H7 (cell line): ENCODE measurements around the gene ABTB2. TPM values are rescaled to one million over a fixed set of nuclear protein-coding genes. Genes with fewer than 3 reads are reported as not detected.
"Not testable (repeated sequence)": the region's sequence is repeated elsewhere in the genome, so short reads cannot be mapped to it uniquely, and the experiment has no call there.

Experiments used
- DNase-seq: peaks from one replicate; pipeline ENCODE4 v3.0.0; 2012
- H3K27me3 ChIP-seq: 2 replicates; pipeline ENCODE4 v1.6.0; 2011; ENCODE audit warnings: mild to moderate bottlenecking, low read length; ENCODE audit not compliant: control insufficient read depth, insufficient read depth
- H3K36me3 ChIP-seq: replicated peaks from 2 replicates; pipeline ENCODE4 v1.5.1; 2011; ENCODE audit warnings: low read length; ENCODE audit not compliant: control insufficient read depth, insufficient read depth
- H3K4me3 ChIP-seq: 2 replicates; pipeline ENCODE4 v1.5.1; 2011; ENCODE audit warnings: low read depth, mild to moderate bottlenecking, control low read depth, low read length, moderate library complexity; ENCODE audit not compliant: insufficient read depth
- total RNA-seq: library from RNA; depleted of rRNA; stranded (reverse); fragments of >200 nt; shearing (Covaris generic); gene quantifications from 2 replicates; pipeline ENCODE4 v1.2.3, GENCODE V29; 2014

Gene ABTB2
- total RNA-seq, 1 experiment from 2014 or later, result 12.2 TPM

- Histone ChIP-seq H3K27me3 (no peaks in the 10 kb centered on the region), H3K36me3 (no peaks in the 10 kb centered on the region), H3K4me3 (no peak overlapping the region)
- no peak for DNase-seq
These were observed 105.8 kb downstream of the ABTB2 start for GRCh38 chr11:34252015-34252414.

GRCh38 chr11:34251589-34251980 is 106.2 kb downstream of the ABTB2 start:
- H3K4me3 ChIP-seq, result no peak overlapping the region
- H3K27me3 ChIP-seq, result no peaks in the 10 kb centered on the region
- DNase-seq, result no peak
- H3K36me3 ChIP-seq, result no peaks in the 10 kb centered on the region

DNA sequence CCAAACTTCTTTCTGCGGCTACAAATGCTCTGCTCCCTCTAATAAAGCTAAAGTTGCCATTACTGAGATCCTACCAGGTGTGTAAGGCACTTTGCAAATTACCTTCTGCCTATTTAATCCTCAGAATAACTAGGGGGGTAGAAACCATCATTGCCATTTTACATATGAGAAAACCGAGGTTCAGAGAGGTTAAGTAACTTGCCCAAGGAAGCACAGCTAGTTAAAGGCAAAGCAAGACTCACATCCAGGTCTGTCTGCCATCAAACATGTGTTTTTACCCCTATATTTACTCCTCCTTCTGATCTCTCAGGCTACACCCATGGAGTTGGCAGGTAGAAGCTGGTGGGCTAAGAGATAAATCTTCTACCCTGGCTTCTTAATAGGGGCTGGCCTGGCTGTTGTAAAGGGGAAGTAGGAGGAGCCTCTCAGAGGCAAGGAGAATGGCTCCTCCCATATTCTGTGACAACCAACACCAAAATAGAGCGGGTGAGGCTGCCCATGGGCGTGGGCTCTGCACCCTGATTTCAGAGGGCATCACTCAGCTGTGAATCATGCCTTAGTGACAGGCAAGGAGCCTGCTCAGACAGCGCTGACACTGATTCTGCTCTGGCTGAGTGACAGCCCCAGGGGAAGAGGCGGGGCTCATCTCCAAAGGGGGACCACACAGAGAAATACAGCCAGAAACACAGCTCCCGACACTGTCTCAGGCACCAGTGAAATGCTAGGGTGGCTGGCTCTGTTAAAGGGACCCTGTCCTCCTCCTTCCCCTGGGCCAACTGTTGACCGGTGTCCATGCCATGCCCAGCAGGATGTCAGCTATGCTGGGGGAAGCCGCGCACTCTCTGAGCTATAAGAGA is 106.8 kb downstream of the ABTB2 start:
- Histone ChIP-seq H3K4me3 (0 out of 2 replicates have a peak overlapping the region, but pooled peaks have one; percentile 4), H3K36me3 (no peaks in the 10 kb centered on the region), H3K27me3 (no peaks in the 10 kb centered on the region)
- peak; percentile 62 for DNase-seq

DNA sequence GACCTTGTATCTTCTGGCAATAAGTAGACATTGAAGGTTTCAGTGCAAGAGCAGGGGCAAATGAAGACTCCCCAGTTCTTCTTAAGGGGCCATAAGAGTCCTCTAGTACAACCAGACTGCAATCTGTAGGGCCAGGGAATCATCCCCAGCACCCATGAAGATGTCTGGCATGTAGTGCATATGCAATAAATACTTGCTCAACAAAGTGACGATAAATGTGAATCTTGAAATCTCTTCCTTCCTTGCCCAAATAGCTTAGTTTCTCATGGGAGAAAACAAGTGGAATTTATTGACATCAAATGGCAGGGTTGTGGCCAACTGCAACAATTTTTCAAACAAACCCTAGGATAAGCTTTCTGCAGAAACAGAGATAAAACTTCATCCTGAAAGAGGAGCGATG is 107.6 kb downstream of the ABTB2 start:
- H3K4me3 ChIP-seq, result no peak overlapping the region
- no peaks in the 10 kb centered on the region for H3K36me3 ChIP-seq
- DNase-seq, result no peak
- no peaks in the 10 kb centered on the region for H3K27me3 ChIP-seq

DNA sequence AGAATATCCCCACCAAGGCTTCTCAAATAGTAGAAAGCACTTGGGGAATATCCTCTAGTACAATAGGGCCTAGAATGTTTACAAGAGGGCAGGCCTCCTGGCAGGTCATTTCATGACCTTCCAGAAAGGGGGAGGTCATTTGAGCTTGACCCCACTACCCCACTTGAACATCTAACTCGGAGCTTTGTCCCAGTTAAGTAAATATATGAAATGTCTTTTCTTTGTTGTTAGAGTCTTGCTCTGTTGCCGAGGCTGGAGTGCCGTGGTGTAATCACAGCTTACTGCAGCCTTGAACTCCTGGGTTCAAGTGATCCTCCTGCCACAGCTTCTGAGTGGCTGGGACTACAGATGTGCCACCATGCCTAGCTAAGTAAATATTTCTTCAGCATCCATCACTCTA is 108.4 kb downstream of the ABTB2 start:
- no peaks in the 10 kb centered on the region for H3K27me3 ChIP-seq
- DNase-seq, result no peak
- no peaks in the 10 kb centered on the region for H3K36me3 ChIP-seq
- H3K4me3 ChIP-seq, result no peak overlapping the region

GRCh38 chr11:34246511-34246910 is 111.3 kb downstream of the ABTB2 start:
- not testable (repeated sequence) for H3K4me3 ChIP-seq, H3K36me3 ChIP-seq, DNase-seq, H3K27me3 ChIP-seq

- no peaks in the 10 kb centered on the region for H3K36me3 ChIP-seq
- no peak overlapping the region for H3K4me3 ChIP-seq
- H3K27me3 ChIP-seq, result no peaks in the 10 kb centered on the region
- DNase-seq, result no peak
These were observed 112.8 kb downstream of the ABTB2 start for GRCh38 chr11:34245041-34245440.

DNA sequence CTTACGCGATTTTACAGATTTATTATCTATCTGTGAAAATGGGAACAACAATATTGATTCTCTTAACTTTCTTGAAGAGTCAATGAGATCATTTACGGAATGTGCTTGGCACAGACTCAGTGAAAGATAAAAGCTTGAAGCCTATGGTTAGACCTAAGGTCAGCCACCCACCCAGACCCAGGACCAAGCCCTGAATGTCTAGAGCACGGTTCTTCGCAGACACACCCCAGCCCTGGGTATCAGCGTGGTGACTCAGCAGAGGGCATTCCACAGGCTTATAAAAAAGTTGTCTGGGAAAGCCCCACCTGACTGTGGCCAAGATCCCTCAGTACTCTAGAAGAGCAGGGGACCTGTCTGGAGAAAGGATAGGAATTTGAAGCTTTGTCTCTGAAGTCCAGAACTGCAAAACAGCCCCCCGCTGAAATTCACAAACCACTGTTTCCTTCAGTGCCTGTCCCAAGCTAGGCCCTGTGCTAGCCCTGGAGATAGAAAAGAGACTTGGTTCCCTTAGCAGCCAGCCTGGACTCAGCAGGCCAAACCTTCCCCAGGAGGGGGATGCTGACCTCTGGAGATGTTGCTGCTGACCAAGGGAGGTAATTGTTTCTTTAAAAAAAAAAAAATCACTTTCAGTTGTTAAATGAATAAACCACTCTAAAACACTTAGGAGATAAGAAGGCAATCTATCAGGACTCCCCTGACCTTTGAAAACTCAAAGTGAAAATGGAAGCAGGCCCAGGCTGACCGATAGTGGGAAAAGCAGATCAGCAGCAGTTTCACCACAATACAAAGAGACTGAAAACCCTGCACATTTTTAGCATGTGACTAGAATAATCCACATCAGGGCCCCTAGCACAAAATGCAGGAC is 114.0 kb downstream of the ABTB2 start:
- no peak for DNase-seq
- no peak overlapping the region for H3K4me3 ChIP-seq
- H3K27me3 ChIP-seq, result no peaks in the 10 kb centered on the region
- no peaks in the 10 kb centered on the region for H3K36me3 ChIP-seq

GRCh38 chr11:34242037-34242625 is 115.7 kb downstream of the ABTB2 start:
- no peak for DNase-seq
- no peaks in the 10 kb centered on the region for H3K36me3 ChIP-seq

DNA sequence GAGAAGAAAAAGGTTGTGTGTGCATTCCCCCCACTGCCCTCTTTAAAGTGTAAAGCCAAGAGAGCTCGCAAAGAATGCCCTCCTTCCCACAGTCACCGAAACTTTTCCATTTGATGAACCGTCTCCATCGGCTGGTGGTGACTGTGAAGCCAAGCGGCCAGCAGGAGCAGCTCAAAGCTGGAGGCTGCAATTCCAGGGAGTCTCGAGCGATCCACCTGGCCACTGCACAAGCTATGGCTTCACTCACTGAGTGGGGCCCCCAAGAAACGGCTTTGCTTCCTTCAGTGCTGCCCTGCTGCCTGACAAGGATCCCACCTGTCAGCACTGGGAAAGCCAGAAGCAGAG is 117.7 kb downstream of the ABTB2 start:
- H3K36me3 ChIP-seq, result no peaks in the 10 kb centered on the region
- H3K4me3 ChIP-seq, result no peak overlapping the region
- no peaks in the 10 kb centered on the region for H3K27me3 ChIP-seq
- no peak for DNase-seq

More at GRCh38 chr11:34242037-34242625, 115.7 kb downstream of the ABTB2 start:
- Histone ChIP-seq H3K4me3 (no peak overlapping the region), H3K27me3 (no peaks in the 10 kb centered on the region)

DNA sequence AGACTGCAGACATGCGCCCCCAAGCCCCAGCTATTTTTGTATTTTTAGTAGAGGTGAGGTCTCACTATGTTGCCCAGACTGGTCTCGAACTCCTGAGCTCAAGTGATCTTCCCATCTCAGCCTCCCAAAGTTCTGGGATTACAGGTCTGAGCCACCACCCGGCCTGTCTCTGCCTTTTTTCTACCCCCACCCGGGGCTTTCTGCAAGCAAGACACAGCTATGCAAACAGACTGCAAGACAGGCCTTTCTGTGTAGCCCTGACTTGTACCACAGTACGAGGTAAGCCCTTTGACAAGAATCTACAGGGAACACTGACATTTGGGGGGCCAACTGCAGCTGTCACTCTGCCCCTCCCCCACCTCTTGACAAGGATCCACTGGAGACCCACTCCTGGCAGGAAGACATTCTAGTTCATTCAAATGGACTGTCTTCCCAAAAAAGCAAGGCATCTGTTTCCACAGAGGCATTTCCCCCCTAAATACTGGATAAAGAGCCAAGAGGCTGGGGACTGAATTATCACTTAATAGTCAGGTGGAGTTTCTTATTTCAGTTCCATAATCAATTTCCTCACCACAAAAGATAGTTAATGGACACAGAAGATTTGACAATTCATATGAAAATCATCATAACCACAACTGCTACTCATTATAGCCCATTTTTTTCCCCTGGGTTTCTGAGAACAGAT is 118.2 kb downstream of the ABTB2 start:
- no peak for DNase-seq
- Histone ChIP-seq H3K36me3 (no peaks in the 10 kb centered on the region), H3K4me3 (no peak overlapping the region), H3K27me3 (no peaks in the 10 kb centered on the region)

- DNase-seq, result no peak
- no peaks in the 10 kb centered on the region for H3K36me3 ChIP-seq
- H3K27me3 ChIP-seq, result no peaks in the 10 kb centered on the region
- H3K4me3 ChIP-seq, result no peak overlapping the region
These were observed 118.8 kb downstream of the ABTB2 start for GRCh38 chr11:34238966-34239365.

GRCh38 chr11:34238533-34238932 is 119.3 kb downstream of the ABTB2 start:
- Histone ChIP-seq H3K27me3 (no peaks in the 10 kb centered on the region), H3K36me3 (no peaks in the 10 kb centered on the region), H3K4me3 (no peak overlapping the region)
- no peak for DNase-seq

DNA sequence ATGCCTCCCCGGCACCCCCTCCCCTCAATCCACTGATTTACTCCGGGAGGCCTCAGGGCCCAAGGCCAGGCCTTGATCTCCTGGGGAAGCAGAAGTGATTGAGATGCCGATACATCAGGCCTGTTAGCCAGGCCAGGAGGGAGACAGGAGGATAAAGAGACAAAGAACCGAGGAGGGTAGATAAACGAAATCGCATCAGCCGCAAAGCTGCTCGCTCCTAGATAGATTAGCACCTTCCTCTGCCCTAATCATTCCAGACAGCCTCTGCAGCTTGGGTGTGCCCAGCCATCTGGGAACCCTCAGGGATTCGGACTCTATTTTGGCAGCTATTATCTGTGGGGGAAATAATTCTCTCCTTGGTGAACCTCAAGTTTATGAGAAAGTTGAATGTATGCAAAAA is 121.2 kb downstream of the ABTB2 start:
- no peaks in the 10 kb centered on the region for H3K36me3 ChIP-seq
- no peaks in the 10 kb centered on the region for H3K27me3 ChIP-seq
- no peak overlapping the region for H3K4me3 ChIP-seq
- DNase-seq, result no peak
